Sigmoid colon (tissue), 7 donors: ENCODE data around the gene ACADSB. TPM values are rescaled to one million over a fixed set of nuclear protein-coding genes. Genes with fewer than 3 reads are reported as not detected.

Experiments
- DNase-seq: peaks from one replicate; pipeline ENCODE4 v3.0.0-alpha.2; 2019
- H3K27ac ChIP-seq, 4 donors: fragments of 200-600 bp; sonication (generic); one replicate each; pipeline ENCODE4 v1.5.1; 2016 to 2019; ENCODE audit warnings: mild to moderate bottlenecking in 1 of 4
- H3K27me3 ChIP-seq, 3 donors: fragments of 200-600 bp; sonication (generic); one replicate each; pipeline ENCODE4 v1.5.1; 2019; ENCODE audit warnings: mild to moderate bottlenecking in 1 of 3
- H3K36me3 ChIP-seq, 4 donors: fragments of 200-600 bp; sonication (generic); one replicate each; pipeline ENCODE4 v1.5.1; 2016 to 2019
- H3K4me1 ChIP-seq, 4 donors: fragments of 200-600 bp; sonication (generic); one replicate each; pipeline ENCODE4 v1.5.1; 2017 to 2019
- H3K4me3 ChIP-seq, 4 donors: fragments of 200-600 bp; sonication (generic); one replicate each; pipeline ENCODE4 v1.5.1; 2017 to 2019; ENCODE audit warnings: mild to moderate bottlenecking in 2 of 4, moderate library complexity in 1 of 4
- H3K9me3 ChIP-seq, 4 donors: fragments of 200-600 bp in 3 of 4; sonication (generic) in 3 of 4; one replicate each; pipeline versions ENCODE4 v1.5.1 to v1.6.1; 2013 to 2019
- CTCF ChIP-seq, 4 experiments: fragments of 450-650 bp in 3 of 4; fragments of 200-600 bp in 1 of 4; IDR thresholded peaks; one replicate each; pipeline ENCODE4 v1.5.1; 2016 to 2019; ENCODE audit warnings: antibody characterized with exemption in 4 of 4, mild to moderate bottlenecking in 3 of 4, moderate library complexity in 2 of 4
- EP300 ChIP-seq, 4 donors: sonication (generic); formaldehyde crosslinking; IDR thresholded peaks; one replicate each; pipeline ENCODE4 v1.6.1; 2017; ENCODE audit warnings: antibody characterized with exemption in 4 of 4
- POLR2A ChIP-seq, 2 donors: fragments of 450-650 bp; IDR thresholded peaks; one replicate each; pipeline ENCODE4 v1.6.1; 2016; ENCODE audit warnings: antibody characterized with exemption in 2 of 2, mild to moderate bottlenecking in 2 of 2, moderate library complexity in 2 of 2
- POLR2AphosphoS5 ChIP-seq, 4 donors: sonication (generic); formaldehyde crosslinking; IDR thresholded peaks; one replicate each; pipeline ENCODE4 v1.6.1; 2017; ENCODE audit warnings: antibody characterized with exemption in 4 of 4
- WGBS, 2 donors: extraction: QIAGEN DNeasy Blood & Tissue Kit; methylation state at CpG; one replicate each; pipeline ENCODE4 v1.1.7; 2013; 5-methylcytosine and 5-hydroxymethylcytosine counted together
- intact Hi-C: fragments of 100-400 bp; cut with DNase I; formaldehyde crosslinking; loops from one replicate; pipeline ENCODE4 v1.15.1; 2023
- polyA plus RNA-seq, 3 donors: library from polyadenylated mRNA; stranded (reverse); fragments of 200-250 nt; gene quantifications; one replicate each; pipeline ENCODE4 v1.2.3, GENCODE V29; 2013
- total RNA-seq, 4 donors: library from RNA; depleted of rRNA; stranded (reverse); fragments of >200 nt; gene quantifications; one replicate each; pipeline ENCODE4 v1.1.0, GENCODE V29; 2016
- donor health status: healthy with polysubstance abuse.
- donor health status: Bipolar disorder and iron deficiency.
- donor health status: healthy.

Gene ACADSB
- total and polyA plus RNA-seq, 7 donors = 7.6 to 18.7 (median 15.0) TPM

GRCh38 chr10:123019941-123020703, 11.3 kb downstream of the ACADSB start:
- Histone ChIP-seq H3K9me3 (no peaks in the 10 kb centered on the region), H3K4me3 (no peak overlapping the region), H3K4me1 (no peaks in the 10 kb centered on the region), H3K36me3 (no peaks in the 10 kb centered on the region), H3K27ac (no peak overlapping the region), H3K27me3 (no peaks in the 10 kb centered on the region)
- no peak for DNase-seq
- intact Hi-C loops = no loop called here
- TF ChIP-seq CTCF (IDR thresholded peaks at IDR 0.05) (no peak), POLR2A (IDR thresholded peaks at IDR 0.05) (no peak), POLR2AphosphoS5 (IDR thresholded peaks at IDR 0.05) (no peak), EP300 (IDR thresholded peaks at IDR 0.05) (no peak)
- WGBS, 2 donors = 14 to 69% methylated on average over 1 of the region's 1 CpG

GRCh38 chr10:123021517-123021916, 12.7 kb downstream of the ACADSB start:
- WGBS, 2 donors = 22 to 66% methylated on average over 3 of the region's 3 CpGs
- TF ChIP-seq EP300 (IDR thresholded peaks at IDR 0.05) = no peak
- no peak for TF ChIP-seq CTCF (IDR thresholded peaks at IDR 0.05)
- no peak for TF ChIP-seq POLR2AphosphoS5 (IDR thresholded peaks at IDR 0.05)
- TF ChIP-seq POLR2A (IDR thresholded peaks at IDR 0.05) = no peak
- no peaks in the 10 kb centered on the region for H3K9me3 ChIP-seq
- H3K27ac ChIP-seq = no peak overlapping the region
- no peaks in the 10 kb centered on the region for H3K27me3 ChIP-seq
- intact Hi-C loops = no loop called here
- no peak overlapping the region for H3K4me3 ChIP-seq
- no peak for DNase-seq
- no peaks in the 10 kb centered on the region for H3K36me3 ChIP-seq
- H3K4me1 ChIP-seq = no peaks in the 10 kb centered on the region

GRCh38 chr10:123024540-123024939, 15.7 kb downstream of the ACADSB start:
- no peak overlapping the region for H3K27ac ChIP-seq
- no peaks in the 10 kb centered on the region for H3K9me3 ChIP-seq
- TF ChIP-seq EP300 (IDR thresholded peaks at IDR 0.05) = no peak
- no peak for TF ChIP-seq POLR2A (IDR thresholded peaks at IDR 0.05)
- TF ChIP-seq CTCF (IDR thresholded peaks at IDR 0.05) = no peak
- TF ChIP-seq POLR2AphosphoS5 (IDR thresholded peaks at IDR 0.05) = no peak
- no peaks in the 10 kb centered on the region for H3K4me1 ChIP-seq
- DNase-seq = no peak
- no peak overlapping the region for H3K4me3 ChIP-seq
- H3K27me3 ChIP-seq = no peaks in the 10 kb centered on the region
- WGBS, 2 donors = 43 to 63% methylated on average over 2 of the region's 2 CpGs
- H3K36me3 ChIP-seq = no peaks in the 10 kb centered on the region
- intact Hi-C loops = no loop called here

- no peaks in the 10 kb centered on the region for H3K4me1 ChIP-seq
- H3K27me3 ChIP-seq = no peaks in the 10 kb centered on the region
- no peak overlapping the region for H3K27ac ChIP-seq
- no peaks in the 10 kb centered on the region for H3K9me3 ChIP-seq
- no peak overlapping the region for H3K4me3 ChIP-seq
- intact Hi-C loops = no loop called here
- WGBS, 2 donors = 41 to 62% methylated on average over 1 of the region's 1 CpG
- no peak for TF ChIP-seq EP300 (IDR thresholded peaks at IDR 0.05)
- TF ChIP-seq POLR2A (IDR thresholded peaks at IDR 0.05) = no peak
- H3K36me3 ChIP-seq = no peaks in the 10 kb centered on the region
- no peak for DNase-seq
Measured at GRCh38 chr10:123026302-123026701, 17.5 kb downstream of the ACADSB start.

GRCh38 chr10:123027861-123028260, 19.1 kb downstream of the ACADSB start:
- H3K9me3 ChIP-seq = no peaks in the 10 kb centered on the region
- H3K27me3 ChIP-seq = no peaks in the 10 kb centered on the region
- no peak overlapping the region for H3K4me3 ChIP-seq
- no peak overlapping the region for H3K27ac ChIP-seq
- no peak for DNase-seq
- H3K36me3 ChIP-seq = no peaks in the 10 kb centered on the region
- H3K4me1 ChIP-seq = no peaks in the 10 kb centered on the region
- TF ChIP-seq CTCF (IDR thresholded peaks at IDR 0.05) (no peak), POLR2A (IDR thresholded peaks at IDR 0.05) (no peak), EP300 (IDR thresholded peaks at IDR 0.05) (no peak), POLR2AphosphoS5 (IDR thresholded peaks at IDR 0.05) (no peak)
- intact Hi-C loops = no loop called here
